HepG2 (cell line): ENCODE measurements around the gene SLC25A25. TPM values are rescaled to one million over a fixed set of nuclear protein-coding genes. Genes with fewer than 3 reads are reported as not detected.

Source experiments
- ATAD3A ChIP-seq: sonication (generic); formaldehyde crosslinking; IDR thresholded peaks from 2 replicates; pipeline ENCODE4 v1.4.0; 2020; ENCODE audit warnings: missing genetic modification reagents
- GRHL1 ChIP-seq: sonication (generic); formaldehyde crosslinking; conservative IDR thresholded peaks from 2 replicates; pipeline ENCODE4 v1.8.0; 2022; ENCODE audit warnings: missing genetic modification reagents
- KAT2B ChIP-seq: fragments of 150-350 bp; IDR thresholded peaks from 2 replicates; pipeline ENCODE4 v1.6.1; 2014; ENCODE audit warnings: low read depth, low read length, borderline replicate concordance
- MTERF4 ChIP-seq: sonication (generic); formaldehyde crosslinking; IDR thresholded peaks from 2 replicates; pipeline ENCODE4 v1.8.0; 2023; ENCODE audit warnings: mild to moderate bottlenecking, missing genetic modification reagents
- SNAPC2 ChIP-seq: sonication (generic); formaldehyde crosslinking; IDR thresholded peaks from 2 replicates; pipeline ENCODE4 v1.8.1; 2022; ENCODE audit warnings: mild to moderate bottlenecking, missing genetic modification reagents
- SNAPC4 ChIP-seq: sonication (generic); formaldehyde crosslinking; IDR thresholded peaks from 2 replicates; pipeline ENCODE4 v1.4.0; 2020; ENCODE audit warnings: mild to moderate bottlenecking, missing genetic modification reagents
- SOX5 ChIP-seq: IDR thresholded peaks from 2 replicates; pipeline ENCODE4 v1.6.1; 2016; ENCODE audit warnings: borderline replicate concordance
- XBP1 ChIP-seq: sonication (generic); formaldehyde crosslinking; IDR thresholded peaks from 2 replicates; pipeline ENCODE4 v1.5.0; 2020; ENCODE audit warnings: missing genetic modification reagents
- ZNF18 ChIP-seq: sonication (generic); formaldehyde crosslinking; IDR thresholded peaks from 2 replicates; pipeline ENCODE4 v1.8.0; 2022; ENCODE audit warnings: mild to moderate bottlenecking, missing genetic modification reagents; ENCODE audit not compliant: insufficient replicate concordance
- ZNF317 ChIP-seq: sonication (generic); formaldehyde crosslinking; IDR thresholded peaks from 2 replicates; pipeline ENCODE4 v1.5.0; 2020; ENCODE audit warnings: mild to moderate bottlenecking, missing genetic modification reagents
- ZNF556 ChIP-seq: sonication (generic); formaldehyde crosslinking; IDR thresholded peaks from 2 replicates; pipeline ENCODE4 v1.4.0; 2020; ENCODE audit warnings: mild to moderate bottlenecking, missing genetic modification reagents, borderline replicate concordance
- ZNF644 ChIP-seq: IDR thresholded peaks from 2 replicates; pipeline ENCODE4 v1.6.1; 2016; ENCODE audit warnings: low read depth
- ZNF800 ChIP-seq: sonication (generic); formaldehyde crosslinking; IDR thresholded peaks from 2 replicates; pipeline ENCODE4 v1.4.0; 2020; ENCODE audit warnings: missing genetic modification reagents
- polyA plus RNA-seq, 8 experiments: library from polyadenylated mRNA; depleted of rRNA in 3 of 8; stranded (reverse) in 7 of 8; unstranded in 1 of 8; fragments of >200 nt; fragmentation: Illumina TruSeq in 4 of 8; extraction: Trizol in 4 of 8; gene quantifications; 2 replicates each; pipeline versions ENCODE4 v1.2.1 to v1.2.3, GENCODE V29; 2011 to 2016; ENCODE audit warnings: low read depth in 4 of 8, missing spikeins in 1 of 8, mixed read lengths in 1 of 8; ENCODE audit not compliant: insufficient read depth in 1 of 8
- total RNA-seq, 5 experiments: library from RNA; depleted of rRNA; stranded (reverse); fragments of >200 nt; fragmentation: Illumina TruSeq; extraction: Trizol; gene quantifications; 2 replicates each; pipeline ENCODE4 v1.2.3, GENCODE V29; 2016; ENCODE audit warnings: low read depth in 1 of 5

SLC25A25 gene
- total and polyA plus RNA-seq, 2 of the 13 experiments (the other 11 are each of a cell fraction or from before 2014, with no cell fraction given) = 10.5 to 24.8 TPM

GRCh38 chr9:128115187-128116103 is 47.4 kb downstream of the SLC25A25 start (continued):
- TF ChIP-seq ZNF800 (CRISPR knock-in tag) (peak; percentile 80), ZNF556 (peak; percentile 94), MTERF4 (peak; percentile 74; the same call in 1 of the 2 replicates), ZNF317 (CRISPR knock-in tag) (peak; percentile 92), ATAD3A (CRISPR knock-in tag) (no peak), XBP1 (no peak), ZNF18 (CRISPR knock-in tag) (peak; percentile 99), ZNF644 (0 out of 2 replicates have a peak, but pooled peaks have one; percentile 56), SOX5 (CRISPR knock-in tag) (peak; percentile 90), GRHL1 (CRISPR knock-in tag) (no peak), SNAPC2 (0 out of 2 replicates have a peak, but pooled peaks have one; percentile 86), KAT2B (no peak), SNAPC4 (0 out of 2 replicates have a peak, but pooled peaks have one; percentile 60)
